Ammon's horn (tissue), 1 donor: ENCODE data around the gene CORO2B.

Experiments used
- DNase-seq: peaks from one replicate; pipeline ENCODE4 v3.0.0-alpha.2; 2016; ENCODE audit warnings: low spot score

The CORO2B gene

DNA sequence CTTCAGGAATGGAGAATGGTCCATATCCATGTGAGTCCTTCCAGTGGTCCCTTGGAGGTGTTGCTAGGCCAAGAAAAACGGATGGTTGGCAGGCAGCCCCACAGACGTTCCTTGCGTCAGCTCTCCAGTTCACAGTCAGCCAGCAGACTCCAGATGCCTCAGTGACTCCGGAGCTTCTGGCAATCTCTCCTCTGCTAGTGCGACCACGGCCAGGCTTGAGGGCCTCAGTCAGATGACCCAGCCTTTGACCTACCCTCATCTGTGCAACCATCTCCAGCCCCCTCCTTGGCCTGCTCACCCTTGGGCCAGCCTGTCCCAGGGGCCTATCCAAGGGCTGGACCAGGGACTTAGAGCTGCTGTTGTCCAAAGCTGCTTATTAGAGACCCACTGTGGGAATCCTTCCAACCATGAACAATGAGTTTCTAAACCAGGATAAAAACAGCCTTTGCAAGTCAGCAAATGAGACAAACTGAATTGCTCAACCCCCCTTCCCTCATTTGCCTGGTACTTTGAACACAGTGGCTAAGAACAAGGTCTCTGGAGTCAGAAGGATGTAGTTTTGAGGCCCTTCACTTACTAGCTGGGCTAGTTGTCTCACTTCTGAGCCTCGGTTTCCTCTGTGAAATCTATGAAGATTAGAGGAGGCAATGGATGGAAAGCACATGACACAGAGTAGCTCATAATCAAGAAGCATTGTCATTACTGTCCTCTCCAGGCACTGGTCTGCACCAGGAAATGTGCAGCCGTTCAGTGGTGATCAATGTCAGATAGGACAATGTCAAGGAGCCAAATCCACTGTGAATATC is 197.1 kb downstream of the CORO2B start:
- DNase-seq, result peak; percentile 83

- DNase-seq, result no peak
Observed at GRCh38 chr15:68776477-68777270, 197.9 kb downstream of the CORO2B start.
